HL-60 (cell line): Measurements from ENCODE around the gene VPS41.

Source experiments
- DNase-seq, 2 experiments: peaks; one replicate each; pipeline ENCODE4 v3.0.0-alpha.2; 2010 to 2020; ENCODE audit warnings: low read depth in 1 of 2, low spot score in 1 of 2
- H3K27ac ChIP-seq: fragments of 250-450 bp; sonication (Bioruptor Pico); replicated peaks from 2 replicates; pipeline ENCODE4 v1.5.1; 2020; ENCODE audit warnings: mild to moderate bottlenecking, moderate library complexity
- H3K27me3 ChIP-seq: fragments of 250-450 bp; sonication (Bioruptor Pico); 2 replicates; pipeline ENCODE4 v1.5.1; 2021; ENCODE audit warnings: mild to moderate bottlenecking, moderate library complexity; ENCODE audit not compliant: insufficient read depth, poor library complexity, severe bottlenecking
- H3K4me3 ChIP-seq: replicated peaks from 2 replicates; pipeline ENCODE4 v1.5.1; 2011; ENCODE audit warnings: mild to moderate bottlenecking, control low read depth, low read length; ENCODE audit not compliant: insufficient read depth
- CTCF ChIP-seq: IDR thresholded peaks from one replicate; pipeline ENCODE4 v1.5.1; 2011; ENCODE audit warnings: low read length, control low read depth, inconsistent platforms; ENCODE audit not compliant: insufficient read depth
- GABPA ChIP-seq: IDR thresholded peaks from 2 replicates; pipeline ENCODE4 v1.6.1; 2012; ENCODE audit warnings: low read depth
- POLR2AphosphoS5 ChIP-seq: IDR thresholded peaks from 2 replicates; pipeline ENCODE4 v1.6.1; 2012; ENCODE audit warnings: low read depth
- REST ChIP-seq: IDR thresholded peaks from 2 replicates; pipeline ENCODE4 v1.6.1; 2012; ENCODE audit warnings: low read depth; ENCODE audit not compliant: insufficient replicate concordance
- SPI1 ChIP-seq: IDR thresholded peaks from 2 replicates; pipeline ENCODE4 v1.6.1; 2012; ENCODE audit warnings: low read depth, mild to moderate bottlenecking, borderline replicate concordance

The VPS41 gene

GRCh38 chr7:38728145-38728544 lies 180.8 kb downstream of the VPS41 start:
- H3K27me3 ChIP-seq, result no peaks in the 10 kb centered on the region
- no peak for TF ChIP-seq POLR2AphosphoS5
- no peak for TF ChIP-seq REST
- no peak for TF ChIP-seq CTCF
- no peak for TF ChIP-seq SPI1
- TF ChIP-seq GABPA, result no peak
- no peak for DNase-seq
- no peak overlapping the region for H3K27ac ChIP-seq
- H3K4me3 ChIP-seq, result no peak overlapping the region

- no peak for DNase-seq
Observed at GRCh38 chr7:38727184-38727940, 181.6 kb downstream of the VPS41 start.

More at GRCh38 chr7:38727184-38727940, 181.6 kb downstream of the VPS41 start:
- Histone ChIP-seq H3K27me3 (no peaks in the 10 kb centered on the region), H3K4me3 (no peak overlapping the region), H3K27ac (no peak overlapping the region)
- TF ChIP-seq REST (no peak), SPI1 (no peak), POLR2AphosphoS5 (no peak), CTCF (no peak), GABPA (no peak)
